ENCODE measurements around the gene HDAC7. TPM values are rescaled to one million over a fixed set of nuclear protein-coding genes. Genes with fewer than 3 reads are reported as not detected.

The HDAC7 gene
- total RNA-seq, 5 donors from 2014 or later (not counting 1 experiment from before 2014, with no cell fraction given): 142 to 192 (median 165) TPM

GRCh38 chr12:47821346-47821706 is 1.6 kb upstream of the HDAC7 start:
- no peaks in the 10 kb centered on the region for H3K9me3 ChIP-seq
- Mint-ChIP-seq H3K9me3 (no peaks in the 10 kb centered on the region), H3K27ac (peak overlapping the region; percentile 98), H3K36me3 (no peaks in the 10 kb centered on the region), H3K4me1 (peaks cover 83 to 87% (median 86%) of the 10 kb centered on the region in 3 donors), H3K27me3 (no peaks in the 10 kb centered on the region), H3K4me3 (peak overlapping the region; percentile 85 to 88 (median 86))
- H3K4me3 ChIP-seq (ENCODE audit: control insufficient read depth in 1 of 2, extremely low read depth in 1 of 2, low read length in 1 of 2): no peak overlapping the region
- DNase-seq (no peak), ATAC-seq (replicated peaks in 1 of 4) (no peak)
- H3K4me1 ChIP-seq (ENCODE audit: control insufficient read depth in 1 of 2, extremely low read depth in 1 of 2, insufficient read depth in 2 of 2, low read length in 2 of 2): peaks cover 56 to 84% of the 10 kb centered on the region in 2 experiments
- H3K27me3 ChIP-seq (replicated peaks in 1 of 2; ENCODE audit: control insufficient read depth in 2 of 2, extremely low read depth in 1 of 2, insufficient read depth in 2 of 2, low read length in 1 of 2): no peaks in the 10 kb centered on the region
- peak overlapping the region; percentile 86 for H3K27ac ChIP-seq (ENCODE audit: low read length)
- H3K36me3 ChIP-seq (ENCODE audit: control insufficient read depth in 2 of 2, extremely low read depth in 1 of 2, insufficient read depth in 1 of 2, low read length in 1 of 2): no peaks in the 10 kb centered on the region
- CTCF ChIA-PET: interaction anchor here (0.5 to 1.3 kb wide), 2 partner anchors 77 to 80 kb away, joined by 3 to 4 read pairs; no protein-coding TSS in a partner anchor
- POLR2A ChIA-PET: no interaction called here
- 100% methylated on average over 2 of the region's 4 CpGs for WGBS (ENCODE audit: insufficient coverage)

- DNase-seq: no peak
- H3K9me3 ChIP-seq: no peaks in the 10 kb centered on the region
- ATAC-seq (replicated peaks in 1 of 4): no peak
- no peaks in the 10 kb centered on the region for H3K27me3 ChIP-seq (replicated peaks in 1 of 2; ENCODE audit: control insufficient read depth in 2 of 2, extremely low read depth in 1 of 2, insufficient read depth in 2 of 2, low read length in 1 of 2)
- peak overlapping the region; percentile 60 to 85 for H3K4me3 ChIP-seq (ENCODE audit: control insufficient read depth in 1 of 2, extremely low read depth in 1 of 2, low read length in 1 of 2)
- H3K27ac ChIP-seq (ENCODE audit: low read length): peak overlapping the region; percentile 86
- Mint-ChIP-seq H3K9me3 (no peaks in the 10 kb centered on the region), H3K27me3 (no peaks in the 10 kb centered on the region), H3K4me3 (peak overlapping the region; percentile 85 to 88 (median 86)), H3K36me3 (no peaks in the 10 kb centered on the region), H3K27ac (peak overlapping the region; percentile 98), H3K4me1 (peaks cover 82 to 87% (median 86%) of the 10 kb centered on the region in 3 donors)
- ChIA-PET POLR2A (interaction anchor here in 1 of 2 donors (0.7 kb wide), 1 partner anchor 63 kb away, joined by 13 read pairs; no protein-coding TSS in a partner anchor), CTCF (interaction anchor here (0.5 to 1.6 kb wide), 6 partner anchors 10 to 80 kb away, joined by 3 to 6 read pairs (median 4); no protein-coding TSS in a partner anchor)
- H3K4me1 ChIP-seq (ENCODE audit: control insufficient read depth in 1 of 2, extremely low read depth in 1 of 2, insufficient read depth in 2 of 2, low read length in 2 of 2): peaks cover 57 to 84% of the 10 kb centered on the region in 2 experiments
- 91% methylated on average over 6 of the region's 17 CpGs for WGBS (ENCODE audit: insufficient coverage)
- peaks cover 0 to 2% of the 10 kb centered on the region in 2 donors for H3K36me3 ChIP-seq (ENCODE audit: control insufficient read depth in 2 of 2, extremely low read depth in 1 of 2, insufficient read depth in 1 of 2, low read length in 1 of 2)
Measured at GRCh38 chr12:47820631-47821345, 1.1 kb upstream of the HDAC7 start.

GRCh38 chr12:47819138-47819895 is 386 bp downstream of the HDAC7 start:
- POLR2A ChIA-PET: interaction anchor here in 1 of 2 donors (0.5 to 2.0 kb wide), 2 partner anchors 9 to 11 kb away, joined by 4 to 10 read pairs; no protein-coding TSS in a partner anchor
- WGBS (ENCODE audit: insufficient coverage): under 1% methylated on average over 57 of the region's 77 CpGs
- H3K27ac Mint-ChIP-seq: peak overlapping the region; percentile 90 to 91
- H3K36me3 ChIP-seq (ENCODE audit: control insufficient read depth in 2 of 2, extremely low read depth in 1 of 2, insufficient read depth in 1 of 2, low read length in 1 of 2): peaks cover 0 to 4% of the 10 kb centered on the region in 2 donors
- H3K36me3 Mint-ChIP-seq: peaks cover 4% of the 10 kb centered on the region
- ATAC-seq (replicated peaks in 1 of 4) (peak; percentile 7 to 28 (median 17)), DNase-seq (peak in 4 of 35 experiments; percentile 23 to 52 (median 30))
- CTCF ChIA-PET: interaction anchor here (1.0 to 2.5 kb wide), 5 partner anchors 11 to 19 kb away, joined by 3 to 14 read pairs (median 6); no protein-coding TSS in a partner anchor
- H3K27ac ChIP-seq (ENCODE audit: low read length): peak overlapping the region; percentile 95
- no peaks in the 10 kb centered on the region for H3K27me3 ChIP-seq (replicated peaks in 1 of 2; ENCODE audit: control insufficient read depth in 2 of 2, extremely low read depth in 1 of 2, insufficient read depth in 2 of 2, low read length in 1 of 2)
- H3K4me1 ChIP-seq (ENCODE audit: control insufficient read depth in 1 of 2, extremely low read depth in 1 of 2, insufficient read depth in 2 of 2, low read length in 2 of 2): peaks cover 54 to 84% of the 10 kb centered on the region in 2 experiments
- no peaks in the 10 kb centered on the region for H3K9me3 ChIP-seq
- H3K27me3 Mint-ChIP-seq: no peaks in the 10 kb centered on the region
- peaks cover 81 to 87% (median 86%) of the 10 kb centered on the region in 3 donors for H3K4me1 Mint-ChIP-seq
- peak overlapping the region; percentile 90 to 97 (median 95) for H3K4me3 Mint-ChIP-seq
- H3K9me3 Mint-ChIP-seq: no peaks in the 10 kb centered on the region
- H3K4me3 ChIP-seq (ENCODE audit: control insufficient read depth in 1 of 2, extremely low read depth in 1 of 2, low read length in 1 of 2): peak overlapping the region; percentile 85 to 86

GRCh38 chr12:47818467-47819137 is 1.1 kb downstream of the HDAC7 start:
- H3K4me1 ChIP-seq (ENCODE audit: control insufficient read depth in 1 of 2, extremely low read depth in 1 of 2, insufficient read depth in 2 of 2, low read length in 2 of 2): peaks cover 53 to 84% of the 10 kb centered on the region in 2 experiments

GRCh38 chr12:47818007-47818376 is 1.7 kb downstream of the HDAC7 start:
- ATAC-seq (replicated peaks in 1 of 4) (no peak), DNase-seq (no peak)
- Histone ChIP-seq H3K27me3 (replicated peaks in 1 of 2; ENCODE audit: control insufficient read depth in 2 of 2, extremely low read depth in 1 of 2, insufficient read depth in 2 of 2, low read length in 1 of 2) (no peaks in the 10 kb centered on the region), H3K36me3 (ENCODE audit: control insufficient read depth in 2 of 2, extremely low read depth in 1 of 2, insufficient read depth in 1 of 2, low read length in 1 of 2) (peaks cover 0 to 4% of the 10 kb centered on the region in 2 donors), H3K9me3 (no peaks in the 10 kb centered on the region), H3K4me3 (ENCODE audit: control insufficient read depth in 1 of 2, extremely low read depth in 1 of 2, low read length in 1 of 2) (peak overlapping the region; percentile 85 to 86), H3K4me1 (ENCODE audit: control insufficient read depth in 1 of 2, extremely low read depth in 1 of 2, insufficient read depth in 2 of 2, low read length in 2 of 2) (peaks cover 50 to 85% of the 10 kb centered on the region in 2 experiments), H3K27ac (ENCODE audit: low read length) (peak overlapping the region; percentile 95)
- no peaks in the 10 kb centered on the region for H3K9me3 Mint-ChIP-seq
- WGBS (ENCODE audit: insufficient coverage): 36% methylated on average over 3 of the region's 3 CpGs
- peaks cover 81 to 87% (median 86%) of the 10 kb centered on the region in 3 donors for H3K4me1 Mint-ChIP-seq
- H3K4me3 Mint-ChIP-seq: peak overlapping the region; percentile 90 to 97 (median 95)
- ChIA-PET POLR2A (interaction anchor here in 1 of 2 donors (2.0 kb wide), 1 partner anchor 10 kb away, joined by 10 read pairs; no protein-coding TSS in a partner anchor), CTCF (interaction anchor here (0.9 to 2.5 kb wide), 12 partner anchors 10 to 75 kb away, joined by 3 to 14 read pairs (median 4); no protein-coding TSS in a partner anchor)
- peak overlapping the region; percentile 90 to 91 for H3K27ac Mint-ChIP-seq
- H3K27me3 Mint-ChIP-seq: no peaks in the 10 kb centered on the region
- peaks cover 4% of the 10 kb centered on the region for H3K36me3 Mint-ChIP-seq

More at GRCh38 chr12:47818467-47819137, 1.1 kb downstream of the HDAC7 start:
- Histone ChIP-seq H3K27ac (ENCODE audit: low read length) (peak overlapping the region; percentile 95), H3K36me3 (ENCODE audit: control insufficient read depth in 2 of 2, extremely low read depth in 1 of 2, insufficient read depth in 1 of 2, low read length in 1 of 2) (peaks cover 0 to 4% of the 10 kb centered on the region in 2 donors), H3K27me3 (replicated peaks in 1 of 2; ENCODE audit: control insufficient read depth in 2 of 2, extremely low read depth in 1 of 2, insufficient read depth in 2 of 2, low read length in 1 of 2) (no peaks in the 10 kb centered on the region), H3K9me3 (no peaks in the 10 kb centered on the region), H3K4me3 (ENCODE audit: control insufficient read depth in 1 of 2, extremely low read depth in 1 of 2, low read length in 1 of 2) (peak overlapping the region; percentile 85 to 86)
- ChIA-PET CTCF (interaction anchor here (0.9 to 2.5 kb wide), 8 partner anchors 11 to 76 kb away, joined by 3 to 14 read pairs (median 4); no protein-coding TSS in a partner anchor), POLR2A (interaction anchor here (0.7 to 2.0 kb wide), 2 partner anchors 11 to 58 kb away, joined by 3 to 10 read pairs; no protein-coding TSS in a partner anchor)
- H3K27me3 Mint-ChIP-seq: no peaks in the 10 kb centered on the region
- peaks cover 81 to 87% (median 86%) of the 10 kb centered on the region in 3 donors for H3K4me1 Mint-ChIP-seq
- no peaks in the 10 kb centered on the region for H3K9me3 Mint-ChIP-seq
- peak; percentile 5 to 8 (median 7) for ATAC-seq (replicated peaks in 1 of 4)
- WGBS (ENCODE audit: insufficient coverage): 2% methylated on average over 14 of the region's 23 CpGs
- peak overlapping the region; percentile 90 to 91 for H3K27ac Mint-ChIP-seq
- H3K36me3 Mint-ChIP-seq: peaks cover 4% of the 10 kb centered on the region
- peak overlapping the region; percentile 90 to 97 (median 95) for H3K4me3 Mint-ChIP-seq
- DNase-seq: peak in 13 of 35 experiments; percentile 20 to 53 (median 32)
